Parathyroid adenoma (tissue), 2 donors: ENCODE data around the gene MT1B.
"Not testable (repeated sequence)": the region's sequence is repeated elsewhere in the genome, so short reads cannot be mapped to it uniquely, and the experiment has no call there.

ENCODE experiments used
- H2AFZ ChIP-seq: fragments of 300-600 bp; sonication (generic); one replicate; pipeline ENCODE4 v1.7.0; 2017; ENCODE audit warnings: antibody characterized with exemption, mild to moderate bottlenecking
- H3K27ac ChIP-seq: fragments of 300-600 bp; sonication (generic); one replicate; pipeline ENCODE4 v1.7.0; 2017
- H3K27me3 ChIP-seq: fragments of 300-600 bp; sonication (generic); one replicate; pipeline ENCODE4 v1.7.0; 2017; ENCODE audit warnings: low read length; ENCODE audit not compliant: control insufficient read depth, insufficient read depth
- H3K36me3 ChIP-seq: fragments of 300-600 bp; sonication (generic); one replicate; pipeline ENCODE4 v1.7.0; 2017; ENCODE audit warnings: low read length; ENCODE audit not compliant: control insufficient read depth, insufficient read depth
- H3K4me1 ChIP-seq: fragments of 300-600 bp; sonication (generic); one replicate; pipeline ENCODE4 v1.7.0; 2017; ENCODE audit warnings: control low read depth
- H3K4me2 ChIP-seq: fragments of 300-600 bp; sonication (generic); one replicate; pipeline ENCODE4 v1.7.0; 2017; ENCODE audit warnings: low read length
- H3K4me3 ChIP-seq: fragments of 300-600 bp; sonication (generic); one replicate; pipeline ENCODE4 v1.7.0; 2017; ENCODE audit warnings: low read depth, low read length
- H3K79me2 ChIP-seq: fragments of 300-600 bp; sonication (generic); one replicate; pipeline ENCODE4 v1.7.0; 2017; ENCODE audit warnings: control low read depth
- H3K9ac ChIP-seq: fragments of 300-600 bp; sonication (generic); one replicate; pipeline ENCODE4 v1.7.0; 2017; ENCODE audit warnings: mild to moderate bottlenecking
- H3K9me3 ChIP-seq: fragments of 300-600 bp; sonication (generic); one replicate; pipeline ENCODE4 v1.7.0; 2017; ENCODE audit warnings: low read length; ENCODE audit not compliant: control insufficient read depth
- TF ChIP-seq, protein P1 (sequence below): fragments of 300-600 bp; sonication (generic); IDR thresholded peaks from one replicate; pipeline ENCODE4 v1.7.0; 2017; ENCODE audit warnings: antibody characterized with exemption, mild to moderate bottlenecking
- donor health status: primary hyperparathyroidism.

MT1B gene

GRCh38 chr16:56669840-56670619, 18.3 kb downstream of the MT1B start:
- peaks cover 2% of the 10 kb centered on the region for H3K27me3 ChIP-seq
- no peaks in the 10 kb centered on the region for H3K9me3 ChIP-seq

DNA sequence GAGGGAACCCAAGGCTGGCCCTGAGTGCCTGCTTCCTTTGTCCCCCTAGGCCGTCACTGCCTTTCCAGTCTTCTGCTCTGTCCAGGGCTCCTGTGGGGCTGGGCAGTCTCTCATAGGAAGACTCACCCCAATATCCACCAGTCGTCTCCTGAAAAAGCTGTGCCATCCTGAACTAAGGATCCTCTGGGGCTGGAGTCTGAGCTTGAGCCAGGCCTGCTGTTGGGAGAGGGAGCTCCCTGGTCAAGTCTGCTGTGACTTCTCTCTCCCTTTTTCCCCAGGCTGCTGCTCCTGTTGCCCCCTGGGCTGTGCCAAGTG, 18.9 kb downstream of the MT1B start:
- no peak overlapping the region for H3K4me3 ChIP-seq
- H3K27me3 ChIP-seq = peaks cover 2% of the 10 kb centered on the region
- no peak overlapping the region for H3K9ac ChIP-seq

More at GRCh38 chr16:56669840-56670619, 18.3 kb downstream of the MT1B start:
- H3K4me1 ChIP-seq = no peaks in the 10 kb centered on the region
- H3K36me3 ChIP-seq = no peaks in the 10 kb centered on the region
- H3K4me2 ChIP-seq = no peak overlapping the region
- H3K9ac ChIP-seq = no peak overlapping the region
- H2AFZ ChIP-seq = no peak overlapping the region
- TF ChIP-seq, protein P1, sequence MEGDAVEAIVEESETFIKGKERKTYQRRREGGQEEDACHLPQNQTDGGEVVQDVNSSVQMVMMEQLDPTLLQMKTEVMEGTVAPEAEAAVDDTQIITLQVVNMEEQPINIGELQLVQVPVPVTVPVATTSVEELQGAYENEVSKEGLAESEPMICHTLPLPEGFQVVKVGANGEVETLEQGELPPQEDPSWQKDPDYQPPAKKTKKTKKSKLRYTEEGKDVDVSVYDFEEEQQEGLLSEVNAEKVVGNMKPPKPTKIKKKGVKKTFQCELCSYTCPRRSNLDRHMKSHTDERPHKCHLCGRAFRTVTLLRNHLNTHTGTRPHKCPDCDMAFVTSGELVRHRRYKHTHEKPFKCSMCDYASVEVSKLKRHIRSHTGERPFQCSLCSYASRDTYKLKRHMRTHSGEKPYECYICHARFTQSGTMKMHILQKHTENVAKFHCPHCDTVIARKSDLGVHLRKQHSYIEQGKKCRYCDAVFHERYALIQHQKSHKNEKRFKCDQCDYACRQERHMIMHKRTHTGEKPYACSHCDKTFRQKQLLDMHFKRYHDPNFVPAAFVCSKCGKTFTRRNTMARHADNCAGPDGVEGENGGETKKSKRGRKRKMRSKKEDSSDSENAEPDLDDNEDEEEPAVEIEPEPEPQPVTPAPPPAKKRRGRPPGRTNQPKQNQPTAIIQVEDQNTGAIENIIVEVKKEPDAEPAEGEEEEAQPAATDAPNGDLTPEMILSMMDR = no peak
- H3K27ac ChIP-seq = no peak overlapping the region
- no peak overlapping the region for H3K4me3 ChIP-seq
- H3K79me2 ChIP-seq = no peaks in the 10 kb centered on the region

DNA sequence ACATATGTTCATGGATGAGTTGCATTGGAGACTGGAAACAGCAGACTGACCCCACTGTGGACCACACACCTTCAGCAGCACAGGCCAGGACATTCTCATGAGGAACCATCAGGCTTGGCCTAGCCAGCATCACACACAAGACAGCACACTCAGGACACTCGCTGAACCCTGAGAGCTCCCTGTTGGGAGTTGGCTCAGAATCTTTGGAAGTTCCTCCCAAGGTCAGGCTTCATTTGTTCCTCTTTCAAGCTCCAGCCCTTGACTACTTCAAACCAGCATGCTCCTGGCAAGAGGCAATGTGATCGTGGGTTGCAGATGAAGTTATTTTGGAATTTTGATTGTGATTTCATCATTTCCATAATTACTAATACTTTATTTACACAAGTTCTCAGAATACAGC, 20.0 kb downstream of the MT1B start:
- not testable (repeated sequence) for H3K4me3 ChIP-seq, H3K4me1 ChIP-seq, H2AFZ ChIP-seq, H3K4me2 ChIP-seq, H3K79me2 ChIP-seq, H3K9ac ChIP-seq, H3K36me3 ChIP-seq, H3K27ac ChIP-seq, H3K27me3 ChIP-seq, H3K9me3 ChIP-seq

More for the DNA sequence above, 18.9 kb downstream of the MT1B start:
- Histone ChIP-seq H2AFZ (no peak overlapping the region), H3K9me3 (no peaks in the 10 kb centered on the region), H3K4me1 (no peaks in the 10 kb centered on the region), H3K27ac (no peak overlapping the region), H3K79me2 (no peaks in the 10 kb centered on the region), H3K4me2 (no peak overlapping the region), H3K36me3 (no peaks in the 10 kb centered on the region)
- TF ChIP-seq, protein P1 = no peak

DNA sequence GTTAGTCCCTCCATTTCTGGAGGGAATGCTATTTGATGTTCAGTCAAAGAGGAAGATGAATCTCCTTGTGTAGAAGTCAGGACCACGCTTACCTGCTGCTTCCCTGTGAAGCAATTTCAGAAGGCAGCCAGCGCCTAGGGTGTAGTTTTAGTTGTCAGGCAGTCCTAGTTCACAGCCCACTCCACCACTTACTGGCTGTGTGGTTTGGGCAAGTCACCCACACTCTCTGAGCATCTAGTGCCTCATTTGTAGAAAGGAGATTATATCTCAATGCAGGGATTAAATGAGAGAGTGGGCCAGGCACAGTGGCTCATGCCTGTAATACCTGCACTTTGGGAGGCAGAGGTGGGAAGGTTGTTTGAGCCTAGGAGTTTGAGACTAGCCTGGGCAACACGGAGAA, 20.5 kb downstream of the MT1B start:
- not testable (repeated sequence) for H3K27ac ChIP-seq, H3K9me3 ChIP-seq, H3K27me3 ChIP-seq, H3K9ac ChIP-seq, H3K4me1 ChIP-seq, H2AFZ ChIP-seq, H3K4me3 ChIP-seq, H3K79me2 ChIP-seq, H3K36me3 ChIP-seq, H3K4me2 ChIP-seq

DNA sequence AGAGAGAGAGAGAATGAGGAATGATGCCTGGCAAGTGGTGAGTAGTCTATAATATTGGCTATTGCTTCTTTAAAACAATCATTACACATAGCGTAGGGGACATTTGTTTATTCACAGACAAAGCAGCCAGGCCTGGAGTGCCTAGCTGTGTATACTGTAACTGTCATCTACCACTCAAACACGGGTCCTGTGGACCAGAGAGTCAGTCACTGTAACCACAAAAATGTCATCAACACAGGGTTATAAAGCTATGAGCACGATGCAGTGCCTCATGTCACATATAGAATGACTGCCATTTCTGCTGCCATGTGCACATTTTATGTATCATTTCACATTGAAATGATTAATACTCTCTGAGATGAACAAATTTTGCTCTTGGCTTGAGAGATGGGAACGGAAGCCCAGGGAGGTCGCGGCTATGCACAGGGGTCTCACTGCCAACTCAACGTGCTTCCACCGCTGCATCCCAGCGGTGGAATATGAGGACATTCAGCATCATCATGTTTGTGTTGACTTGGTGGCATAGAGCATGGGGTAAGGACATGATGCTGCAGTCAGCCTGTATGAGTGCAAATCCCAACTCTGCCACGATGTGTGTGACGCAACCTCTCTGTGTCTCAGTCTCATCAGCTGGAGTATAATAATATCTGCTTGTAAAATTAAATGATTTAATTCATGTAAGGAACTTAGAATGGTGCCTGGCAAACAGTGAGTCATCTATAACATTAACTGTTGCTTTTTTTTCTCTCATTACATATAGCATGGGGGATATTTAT, 21.3 kb downstream of the MT1B start:
- no peaks in the 10 kb centered on the region for H3K27me3 ChIP-seq
- H2AFZ ChIP-seq = no peak overlapping the region
- no peak overlapping the region for H3K4me3 ChIP-seq
- H3K4me2 ChIP-seq = no peak overlapping the region
- no peaks in the 10 kb centered on the region for H3K9me3 ChIP-seq
- no peaks in the 10 kb centered on the region for H3K36me3 ChIP-seq
- H3K27ac ChIP-seq = no peak overlapping the region
- H3K79me2 ChIP-seq = no peaks in the 10 kb centered on the region
- no peak overlapping the region for H3K9ac ChIP-seq
- H3K4me1 ChIP-seq = no peaks in the 10 kb centered on the region
- TF ChIP-seq, protein P1 = no peak
